Fibroblast of lung (primary cell): Measurements from ENCODE around the gene DAGLB.
"Not testable (repeated sequence)": the region's sequence is repeated elsewhere in the genome, so short reads cannot be mapped to it uniquely, and the experiment has no call there.

ENCODE experiments used
- CTCF ChIP-seq, 2 donors: IDR thresholded peaks in 1 of 2; conservative IDR thresholded peaks in 1 of 2; 1 replicate in 1 of 2; 2 replicates in 1 of 2; pipeline ENCODE4 v1.5.1; 2011 to 2012; ENCODE audit warnings: low read length in 2 of 2, control low read depth in 1 of 2, inconsistent platforms in 1 of 2, low read depth in 1 of 2, mild to moderate bottlenecking in 1 of 2
- EZH2 ChIP-seq: IDR thresholded peaks from 2 replicates; pipeline ENCODE4 v1.5.1; 2012; ENCODE audit warnings: low read length, control low read depth, mild to moderate bottlenecking; ENCODE audit errors: missing control alignments

DNA sequence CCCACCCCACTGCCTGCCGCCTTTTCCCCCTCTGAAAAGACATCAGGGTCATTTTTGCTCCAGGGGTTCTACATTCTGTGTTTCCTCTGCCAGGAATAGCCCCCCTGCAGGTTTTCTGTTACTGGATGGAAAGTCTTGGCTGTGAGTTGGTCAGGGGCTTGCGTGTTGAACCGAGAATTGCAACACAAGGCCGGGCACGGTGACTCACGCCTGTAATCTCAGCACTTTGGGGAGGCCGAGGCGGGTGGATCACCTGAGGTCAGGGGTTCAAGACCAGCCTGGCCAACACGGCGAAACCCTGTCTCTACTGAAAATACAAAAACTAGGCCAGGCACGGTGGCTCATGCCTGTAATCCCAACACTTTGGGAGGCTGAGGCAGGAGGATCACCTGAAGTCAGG lies 2.1 kb upstream of the DAGLB start:
- not testable (repeated sequence) for TF ChIP-seq EZH2; CTCF (conservative IDR thresholded peaks at IDR 0.05 in 1 of 2, IDR thresholded peaks at IDR 0.05 in 1 of 2; ENCODE audit: low read depth in 1 of 2, low read length in 2 of 2)
